ENCODE results near the gene CNP.

- TF ChIP-seq TAF1 (IDR thresholded peaks at IDR 0.05; ENCODE audit: low read depth, low read length) (no peak), POLR2AphosphoS5 (IDR thresholded peaks at IDR 0.05; ENCODE audit: low read depth, low read length) (no peak), POU2F2 (IDR thresholded peaks at IDR 0.05; ENCODE audit: low read depth, low read length) (no peak), POLR2A (IDR thresholded peaks at IDR 0.05; ENCODE audit: low read depth, low read length) (no peak), PAX5 (IDR thresholded peaks at IDR 0.05; ENCODE audit: insufficient read depth, low read length, severe bottlenecking) (no peak), SPI1 (IDR thresholded peaks at IDR 0.05; ENCODE audit: low read depth, low read length) (no peak)
Measured at GRCh38 chr17:41988418-41988817, 21.8 kb downstream of the CNP start.
